GM12878 (cell line): ENCODE results near the gene PANX2. TPM values are rescaled to one million over a fixed set of nuclear protein-coding genes. Genes with fewer than 3 reads are reported as not detected.

Experiments
- ATAC-seq: fragments of 200-7000 bp; cut with Tn5 transposase; 3 replicates; pipeline ENCODE4 v1.9.1; 2020; ENCODE audit warnings: mild to moderate bottlenecking, moderate library complexity
- BruUV-seq: library from RNA; stranded (reverse); fragments of 400-500 nt; replicated peaks from 2 replicates; lab custom pipeline; 2021; lab: Mats Ljungman, UMichigan
- CTCF ChIA-PET: fragments of 300-600 bp; sonication (Branson Sonifier 250); formaldehyde crosslinking; extraction: SDS; loops from one replicate; lab custom pipeline; 2021; ENCODE audit warnings: inconsistent platforms; lab: Yijun Ruan, JAX
- POLR2A ChIA-PET: fragments of 350-600 bp; formaldehyde crosslinking; extraction: SDS; loops from one replicate; lab custom pipeline; 2021; ENCODE audit warnings: inconsistent platforms; lab: Charles Lee
- RAD21 ChIA-PET: fragments of 300-600 bp; sonication (Branson Sonifier 250); formaldehyde crosslinking; loops from one replicate; lab custom pipeline; 2023; ENCODE audit warnings: antibody characterized with exemption; ENCODE audit not compliant: unreplicated experiment; lab: Charles Lee
- SMC1A ChIA-PET: fragments of 300-600 bp; sonication (Branson Sonifier 250); formaldehyde crosslinking; loops from one replicate; lab custom pipeline; 2023; ENCODE audit not compliant: unreplicated experiment, uncharacterized antibody; lab: Charles Lee
- DNase-seq: peaks from one replicate; pipeline ENCODE4 v3.0.0-alpha.2; 2011; ENCODE audit warnings: low read depth, low spot score
- FAIRE-seq: peaks from 3 replicates; lab custom pipeline; 2011; peaks lifted over from hg19 to GRCh38; lab: Jason Lieb, UNC
- H2AFZ ChIP-seq: 2 replicates; pipeline ENCODE4 v1.6.0; 2011; ENCODE audit warnings: low read depth, low read length, control low read depth; ENCODE audit not compliant: control insufficient read depth
- H3K27ac ChIP-seq: 2 replicates; pipeline ENCODE4 v1.5.1; 2011; ENCODE audit warnings: control low read depth; ENCODE audit not compliant: control insufficient read depth, insufficient read depth
- H3K27me3 ChIP-seq, 2 experiments: replicated peaks in 1 of 2; 2 replicates each; pipeline versions ENCODE4 v1.6.0 to v1.6.1; 2011; ENCODE audit warnings: low read length in 1 of 2; ENCODE audit not compliant: control insufficient read depth in 2 of 2, insufficient read depth in 2 of 2
- H3K36me3 ChIP-seq, 2 experiments: 2 replicates each; pipeline ENCODE4 v1.5.1; 2011; ENCODE audit warnings: low read length in 1 of 2; ENCODE audit not compliant: control insufficient read depth in 2 of 2, insufficient read depth in 2 of 2
- H3K4me1 ChIP-seq: 2 replicates; pipeline ENCODE4 v1.6.1; 2011; ENCODE audit warnings: mild to moderate bottlenecking, low read length, moderate library complexity, mixed read lengths; ENCODE audit not compliant: control insufficient read depth, insufficient read depth
- H3K4me2 ChIP-seq: 2 replicates; pipeline ENCODE4 v1.6.0; 2011; ENCODE audit warnings: control low read depth; ENCODE audit not compliant: control insufficient read depth, insufficient read depth
- H3K4me3 ChIP-seq: fragments of 200-600 bp; sonication (generic); 2 replicates; pipeline ENCODE4 v1.5.1; 2016
- H3K79me2 ChIP-seq: 2 replicates; pipeline ENCODE4 v1.6.0; 2011; ENCODE audit warnings: low read length; ENCODE audit not compliant: control insufficient read depth, insufficient read depth
- H3K9ac ChIP-seq: 2 replicates; pipeline ENCODE4 v1.8.0; 2011; ENCODE audit warnings: low read length, control low read depth, mixed read lengths; ENCODE audit not compliant: control insufficient read depth, insufficient read depth
- H3K9me3 ChIP-seq: replicated peaks from 3 replicates; pipeline ENCODE4 v1.5.1; 2011; ENCODE audit warnings: mild to moderate bottlenecking, low read length; ENCODE audit not compliant: control insufficient read depth, insufficient read depth
- H4K20me1 ChIP-seq: 2 replicates; pipeline ENCODE4 v1.6.0; 2011; ENCODE audit not compliant: control insufficient read depth, insufficient read depth
- BHLHE40 ChIP-seq, 2 experiments: fragments of 450-650 bp in 1 of 2; IDR thresholded peaks; 2 replicates each; pipeline ENCODE4 v1.6.1; 2011 to 2017; ENCODE audit warnings: low read depth in 2 of 2, borderline replicate concordance in 1 of 2, improper control_type of control experiment in 1 of 2, low read length in 1 of 2, mild to moderate bottlenecking in 1 of 2
- CREM ChIP-seq: IDR thresholded peaks from 2 replicates; pipeline ENCODE4 v1.6.1; 2014; ENCODE audit warnings: antibody characterized with exemption, low read depth
- EP300 ChIP-seq, 2 experiments: fragments of 150-350 bp in 1 of 2; IDR thresholded peaks; 2 replicates each; pipeline ENCODE4 v1.6.1; 2011 to 2012; ENCODE audit warnings: low read depth in 2 of 2, low read length in 2 of 2, borderline replicate concordance in 1 of 2, improper control_type of control experiment in 1 of 2, inconsistent platforms in 1 of 2; ENCODE audit not compliant: control insufficient read depth in 1 of 2
- GABPA ChIP-seq: IDR thresholded peaks from 2 replicates; pipeline ENCODE4 v1.6.1; 2014; ENCODE audit warnings: antibody characterized with exemption, low read depth, mild to moderate bottlenecking, inconsistent platforms
- KLF5 ChIP-seq: fragments of 450-650 bp; IDR thresholded peaks from 2 replicates; pipeline ENCODE4 v1.6.1; 2014; ENCODE audit warnings: mild to moderate bottlenecking; ENCODE audit not compliant: partially characterized antibody
- NBN ChIP-seq: fragments of 450-650 bp; IDR thresholded peaks from 2 replicates; pipeline ENCODE4 v1.6.1; 2016
- NFYA ChIP-seq: IDR thresholded peaks from 2 replicates; pipeline ENCODE4 v1.6.1; 2011; ENCODE audit warnings: low read depth, mild to moderate bottlenecking, low read length, improper control_type of control experiment, borderline replicate concordance
- NRF1 ChIP-seq: conservative IDR thresholded peaks from 2 replicates; pipeline ENCODE4 v1.6.1; 2011; ENCODE audit warnings: mild to moderate bottlenecking, low read depth, low read length, improper control_type of control experiment
- RAD21 ChIP-seq: IDR thresholded peaks from 2 replicates; pipeline ENCODE4 v1.6.1; 2011; ENCODE audit warnings: mild to moderate bottlenecking, low read depth, low read length, moderate library complexity; ENCODE audit not compliant: insufficient read depth
- SIN3A ChIP-seq: IDR thresholded peaks from 2 replicates; pipeline ENCODE4 v1.6.1; 2012; ENCODE audit warnings: low read depth, low read length, improper control_type of control experiment
- WRNIP1 ChIP-seq: IDR thresholded peaks from 2 replicates; pipeline ENCODE4 v1.6.1; 2011; ENCODE audit warnings: low read depth, low read length, improper control_type of control experiment, borderline replicate concordance
- WGBS: methylation state at CpG from one replicate; pipeline ENCODE4 v1.1.6; 2016; ENCODE audit warnings: low lambda C conversion rate; ENCODE audit not compliant: insufficient replicate concordance, insufficient coverage; ENCODE audit errors: missing lambda C conversion rate; 5-methylcytosine and 5-hydroxymethylcytosine counted together
- in situ Hi-C: fragments of 300-500 bp; cut with MboI; formaldehyde crosslinking; loops from 9 replicates; pipeline ENCODE4 v1.14.3; 2018; ENCODE audit warnings: mixed read lengths
- intact Hi-C: fragments of 100-400 bp; cut with micrococcal nuclease; formaldehyde crosslinking; loops from one replicate; pipeline ENCODE4 v1.14.2; 2022; ENCODE audit not compliant: unreplicated experiment
- polyA plus RNA-seq, 11 experiments: library from polyadenylated mRNA; depleted of rRNA in 4 of 11; unstranded in 6 of 11; stranded (reverse) in 5 of 11; fragments of >200 nt; fragmentation: Nextera tagmentation in 4 of 11; fragmentation: Illumina TruSeq in 1 of 11; extraction: Ambion mirVana in 4 of 11; extraction: Trizol in 1 of 11; gene quantifications; 1 replicate in 1 of 11; 2 replicates in 10 of 11; pipeline versions ENCODE4 v1.2.1 to v1.2.3, GENCODE V29; 2011 to 2016; ENCODE audit warnings: inconsistent platforms in 2 of 11, missing spikeins in 2 of 11, low read depth in 1 of 11
- total RNA-seq, 4 experiments: library from RNA; depleted of rRNA in 3 of 4; stranded (reverse); fragments of >200 nt in 3 of 4; fragmentation: Illumina TruSeq in 1 of 4; extraction: Trizol in 1 of 4; gene quantifications; 2 replicates each; pipeline versions ENCODE4 v1.2.1 to v1.2.3, GENCODE V29; 2013 to 2021
- TF ChIP-seq, protein P1 (sequence below): fragments of 450-650 bp; IDR thresholded peaks from 2 replicates; pipeline ENCODE4 v1.6.1; 2016; ENCODE audit warnings: mild to moderate bottlenecking
- TF ChIP-seq, protein P2 (sequence below): IDR thresholded peaks from 2 replicates; pipeline ENCODE4 v1.6.1; 2011; ENCODE audit warnings: low read depth, mild to moderate bottlenecking, low read length, moderate library complexity, borderline replicate concordance; ENCODE audit errors: extremely low read depth
- TF ChIP-seq, protein P3 (sequence below): fragments of 450-650 bp; formaldehyde crosslinking; IDR thresholded peaks from 2 replicates; pipeline ENCODE4 v1.4.0; 2020; ENCODE audit warnings: mild to moderate bottlenecking, moderate library complexity
- TF ChIP-seq, protein P4 (sequence below): fragments of 450-650 bp; IDR thresholded peaks from 2 replicates; pipeline ENCODE4 v1.6.1; 2017; ENCODE audit warnings: mild to moderate bottlenecking, low read depth, inconsistent platforms; ENCODE audit not compliant: poor library complexity, severe bottlenecking

PANX2 gene
- total and polyA plus RNA-seq, 10 of the 15 experiments (the other 5 are each of a cell fraction or from before 2014, with no cell fraction given): 0.04 to 0.44 (median 0.17) TPM; not detected in 5

DNA sequence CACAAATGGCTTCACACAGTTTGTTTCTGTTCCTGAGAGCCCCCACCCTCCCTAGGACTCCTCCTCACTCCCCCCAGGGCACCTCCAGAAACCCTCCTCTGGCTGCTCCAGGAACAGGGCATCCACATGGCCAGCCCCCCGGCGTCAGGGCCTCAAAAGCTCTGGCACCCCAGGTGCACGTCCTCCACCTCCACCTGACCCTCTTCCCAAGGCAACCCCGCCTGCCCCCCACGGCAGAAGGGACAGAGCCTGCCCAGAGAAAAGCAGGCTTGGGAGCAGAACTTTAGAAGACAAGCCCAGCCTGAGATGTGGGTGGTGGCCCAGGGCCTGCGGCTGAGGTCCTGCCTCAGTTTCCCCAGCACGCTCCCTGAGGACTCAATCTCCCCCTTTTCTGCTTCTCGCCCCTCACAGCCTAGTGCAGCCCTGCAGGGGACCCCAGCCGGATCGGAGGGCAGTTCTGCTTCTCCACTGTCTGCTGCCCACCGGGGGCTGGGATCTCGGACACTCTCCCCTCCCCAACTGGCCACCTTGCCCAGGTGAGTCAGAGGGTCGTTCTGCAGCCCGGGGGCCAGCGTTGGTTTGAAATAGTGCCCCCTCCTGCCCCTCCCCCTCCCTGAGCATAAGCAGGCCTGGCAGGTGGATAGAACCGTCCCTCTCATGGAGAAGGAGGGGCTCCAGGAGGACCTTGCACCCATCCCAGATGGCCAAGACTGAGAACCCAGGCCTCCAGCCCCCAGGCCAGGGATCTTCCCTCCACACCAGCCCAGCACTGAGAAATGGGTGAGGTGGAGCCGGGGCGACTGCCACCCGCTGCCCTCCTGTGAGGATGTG is 12.8 kb downstream of the PANX2 start:
- Histone ChIP-seq H3K27ac (no peak overlapping the region), H3K9ac (no peak overlapping the region), H4K20me1 (no peaks in the 10 kb centered on the region), H3K27me3 (no peaks in the 10 kb centered on the region), H3K4me2 (no peak overlapping the region), H2AFZ (no peak overlapping the region), H3K9me3 (no peaks in the 10 kb centered on the region), H3K4me3 (no peak overlapping the region), H3K36me3 (no peaks in the 10 kb centered on the region; a peak in 1 of 4 replicates), H3K79me2 (peaks cover 25% of the 10 kb centered on the region), H3K4me1 (peaks cover 16% of the 10 kb centered on the region)
- BruUV-seq: no TSS peak
- 84% methylated on average over 19 of the region's 19 CpGs for WGBS
- in situ Hi-C loops: no loop called here
- FAIRE-seq (no peak), ATAC-seq (no peak), DNase-seq (no peak)
- ChIA-PET CTCF (no interaction called here), RAD21 (no interaction called here), SMC1A (no interaction called here), POLR2A (no interaction called here)
- intact Hi-C loops: no loop called here
- no peak for TF ChIP-seq NRF1
- no peak for TF ChIP-seq NFYA
- TF ChIP-seq RAD21: no peak
- TF ChIP-seq BHLHE40 (IDR thresholded peaks at IDR 0.05; ENCODE audit: borderline replicate concordance in 1 of 2, low read depth in 2 of 2, low read length in 1 of 2): no peak
- TF ChIP-seq NBN: no peak
- TF ChIP-seq, protein P1, sequence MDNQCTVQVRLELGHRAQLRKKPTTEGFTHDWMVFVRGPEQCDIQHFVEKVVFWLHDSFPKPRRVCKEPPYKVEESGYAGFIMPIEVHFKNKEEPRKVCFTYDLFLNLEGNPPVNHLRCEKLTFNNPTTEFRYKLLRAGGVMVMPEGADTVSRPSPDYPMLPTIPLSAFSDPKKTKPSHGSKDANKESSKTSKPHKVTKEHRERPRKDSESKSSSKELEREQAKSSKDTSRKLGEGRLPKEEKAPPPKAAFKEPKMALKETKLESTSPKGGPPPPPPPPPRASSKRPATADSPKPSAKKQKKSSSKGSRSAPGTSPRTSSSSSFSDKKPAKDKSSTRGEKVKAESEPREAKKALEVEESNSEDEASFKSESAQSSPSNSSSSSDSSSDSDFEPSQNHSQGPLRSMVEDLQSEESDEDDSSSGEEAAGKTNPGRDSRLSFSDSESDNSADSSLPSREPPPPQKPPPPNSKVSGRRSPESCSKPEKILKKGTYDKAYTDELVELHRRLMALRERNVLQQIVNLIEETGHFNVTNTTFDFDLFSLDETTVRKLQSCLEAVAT: no peak
- TF ChIP-seq CREM: no peak
- no peak for TF ChIP-seq WRNIP1
- TF ChIP-seq, protein P2, sequence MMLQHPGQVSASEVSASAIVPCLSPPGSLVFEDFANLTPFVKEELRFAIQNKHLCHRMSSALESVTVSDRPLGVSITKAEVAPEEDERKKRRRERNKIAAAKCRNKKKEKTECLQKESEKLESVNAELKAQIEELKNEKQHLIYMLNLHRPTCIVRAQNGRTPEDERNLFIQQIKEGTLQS: no peak
- no peak for TF ChIP-seq EP300 (IDR thresholded peaks at IDR 0.05; ENCODE audit: borderline replicate concordance in 1 of 2, control insufficient read depth in 1 of 2, low read depth in 2 of 2, low read length in 2 of 2)
- TF ChIP-seq GABPA: no peak
- TF ChIP-seq KLF5: no peak
- TF ChIP-seq, protein P3, sequence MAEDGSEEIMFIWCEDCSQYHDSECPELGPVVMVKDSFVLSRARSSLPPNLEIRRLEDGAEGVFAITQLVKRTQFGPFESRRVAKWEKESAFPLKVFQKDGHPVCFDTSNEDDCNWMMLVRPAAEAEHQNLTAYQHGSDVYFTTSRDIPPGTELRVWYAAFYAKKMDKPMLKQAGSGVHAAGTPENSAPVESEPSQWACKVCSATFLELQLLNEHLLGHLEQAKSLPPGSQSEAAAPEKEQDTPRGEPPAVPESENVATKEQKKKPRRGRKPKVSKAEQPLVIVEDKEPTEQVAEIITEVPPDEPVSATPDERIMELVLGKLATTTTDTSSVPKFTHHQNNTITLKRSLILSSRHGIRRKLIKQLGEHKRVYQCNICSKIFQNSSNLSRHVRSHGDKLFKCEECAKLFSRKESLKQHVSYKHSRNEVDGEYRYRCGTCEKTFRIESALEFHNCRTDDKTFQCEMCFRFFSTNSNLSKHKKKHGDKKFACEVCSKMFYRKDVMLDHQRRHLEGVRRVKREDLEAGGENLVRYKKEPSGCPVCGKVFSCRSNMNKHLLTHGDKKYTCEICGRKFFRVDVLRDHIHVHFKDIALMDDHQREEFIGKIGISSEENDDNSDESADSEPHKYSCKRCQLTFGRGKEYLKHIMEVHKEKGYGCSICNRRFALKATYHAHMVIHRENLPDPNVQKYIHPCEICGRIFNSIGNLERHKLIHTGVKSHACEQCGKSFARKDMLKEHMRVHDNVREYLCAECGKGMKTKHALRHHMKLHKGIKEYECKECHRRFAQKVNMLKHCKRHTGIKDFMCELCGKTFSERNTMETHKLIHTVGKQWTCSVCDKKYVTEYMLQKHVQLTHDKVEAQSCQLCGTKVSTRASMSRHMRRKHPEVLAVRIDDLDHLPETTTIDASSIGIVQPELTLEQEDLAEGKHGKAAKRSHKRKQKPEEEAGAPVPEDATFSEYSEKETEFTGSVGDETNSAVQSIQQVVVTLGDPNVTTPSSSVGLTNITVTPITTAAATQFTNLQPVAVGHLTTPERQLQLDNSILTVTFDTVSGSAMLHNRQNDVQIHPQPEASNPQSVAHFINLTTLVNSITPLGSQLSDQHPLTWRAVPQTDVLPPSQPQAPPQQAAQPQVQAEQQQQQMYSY (CRISPR knock-in tag): no peak
- TF ChIP-seq SIN3A: no peak
- TF ChIP-seq, protein P4, sequence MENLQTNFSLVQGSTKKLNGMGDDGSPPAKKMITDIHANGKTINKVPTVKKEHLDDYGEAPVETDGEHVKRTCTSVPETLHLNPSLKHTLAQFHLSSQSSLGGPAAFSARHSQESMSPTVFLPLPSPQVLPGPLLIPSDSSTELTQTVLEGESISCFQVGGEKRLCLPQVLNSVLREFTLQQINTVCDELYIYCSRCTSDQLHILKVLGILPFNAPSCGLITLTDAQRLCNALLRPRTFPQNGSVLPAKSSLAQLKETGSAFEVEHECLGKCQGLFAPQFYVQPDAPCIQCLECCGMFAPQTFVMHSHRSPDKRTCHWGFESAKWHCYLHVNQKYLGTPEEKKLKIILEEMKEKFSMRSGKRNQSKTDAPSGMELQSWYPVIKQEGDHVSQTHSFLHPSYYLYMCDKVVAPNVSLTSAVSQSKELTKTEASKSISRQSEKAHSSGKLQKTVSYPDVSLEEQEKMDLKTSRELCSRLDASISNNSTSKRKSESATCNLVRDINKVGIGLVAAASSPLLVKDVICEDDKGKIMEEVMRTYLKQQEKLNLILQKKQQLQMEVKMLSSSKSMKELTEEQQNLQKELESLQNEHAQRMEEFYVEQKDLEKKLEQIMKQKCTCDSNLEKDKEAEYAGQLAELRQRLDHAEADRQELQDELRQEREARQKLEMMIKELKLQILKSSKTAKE: no peak
